ENCODE results near the gene RPGRIP1. TPM values are rescaled to one million over a fixed set of nuclear protein-coding genes. Genes with fewer than 3 reads are reported as not detected.

RPGRIP1 gene
- under 1 TPM in 3 of 4 donors, not detected in 1; 0.22 to 0.90 (median 0.78) TPM for total RNA-seq

DNA sequence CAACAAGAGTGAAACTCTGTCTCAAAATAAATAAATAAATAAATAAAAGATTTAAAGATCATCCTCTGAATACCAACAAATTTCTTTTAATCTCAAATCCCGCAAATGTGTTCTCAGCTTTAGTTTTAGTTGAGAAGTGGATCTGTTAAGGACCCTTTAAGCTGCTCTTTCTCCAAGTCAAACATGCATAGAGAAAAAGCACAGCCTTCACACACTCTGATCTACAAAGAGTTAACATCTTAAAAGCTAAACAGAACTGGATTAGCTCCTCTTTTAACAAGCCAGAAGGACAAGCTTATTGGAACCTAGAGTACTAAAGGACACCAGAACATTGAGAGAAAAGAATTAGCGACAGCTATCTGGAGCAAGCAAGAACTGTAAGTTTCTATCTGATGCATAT, at the start of gene RPGRIP1:
Gene RPGRIP1, plus strand, starts transcription at position 301 of the 400 bp plus-strand sequence. CDS start 7,894 bp downstream, outside the sequence.
- no peak for DNase-seq (ENCODE audit: low spot score in 2 of 2)
- Histone ChIP-seq H3K9me3 (no peaks in the 10 kb centered on the region), H3K4me1 (no peaks in the 10 kb centered on the region), H3K4me3 (no peak within 1 kb of the TSS), H3K27ac (no peak within 1 kb of the TSS), H3K27me3 (no peaks in the 10 kb centered on the region), H3K36me3 (no peaks in the 10 kb centered on the region)
- WGBS, 2 donors = 79 to 86% methylated on average over 2 of the region's 2 CpGs
- TF ChIP-seq, protein P1, sequence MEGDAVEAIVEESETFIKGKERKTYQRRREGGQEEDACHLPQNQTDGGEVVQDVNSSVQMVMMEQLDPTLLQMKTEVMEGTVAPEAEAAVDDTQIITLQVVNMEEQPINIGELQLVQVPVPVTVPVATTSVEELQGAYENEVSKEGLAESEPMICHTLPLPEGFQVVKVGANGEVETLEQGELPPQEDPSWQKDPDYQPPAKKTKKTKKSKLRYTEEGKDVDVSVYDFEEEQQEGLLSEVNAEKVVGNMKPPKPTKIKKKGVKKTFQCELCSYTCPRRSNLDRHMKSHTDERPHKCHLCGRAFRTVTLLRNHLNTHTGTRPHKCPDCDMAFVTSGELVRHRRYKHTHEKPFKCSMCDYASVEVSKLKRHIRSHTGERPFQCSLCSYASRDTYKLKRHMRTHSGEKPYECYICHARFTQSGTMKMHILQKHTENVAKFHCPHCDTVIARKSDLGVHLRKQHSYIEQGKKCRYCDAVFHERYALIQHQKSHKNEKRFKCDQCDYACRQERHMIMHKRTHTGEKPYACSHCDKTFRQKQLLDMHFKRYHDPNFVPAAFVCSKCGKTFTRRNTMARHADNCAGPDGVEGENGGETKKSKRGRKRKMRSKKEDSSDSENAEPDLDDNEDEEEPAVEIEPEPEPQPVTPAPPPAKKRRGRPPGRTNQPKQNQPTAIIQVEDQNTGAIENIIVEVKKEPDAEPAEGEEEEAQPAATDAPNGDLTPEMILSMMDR (IDR thresholded peaks at IDR 0.05) = no peak
- no peak for TF ChIP-seq POLR2A (IDR thresholded peaks at IDR 0.05)
- TF ChIP-seq EP300 (IDR thresholded peaks at IDR 0.05) = no peak

DNA sequence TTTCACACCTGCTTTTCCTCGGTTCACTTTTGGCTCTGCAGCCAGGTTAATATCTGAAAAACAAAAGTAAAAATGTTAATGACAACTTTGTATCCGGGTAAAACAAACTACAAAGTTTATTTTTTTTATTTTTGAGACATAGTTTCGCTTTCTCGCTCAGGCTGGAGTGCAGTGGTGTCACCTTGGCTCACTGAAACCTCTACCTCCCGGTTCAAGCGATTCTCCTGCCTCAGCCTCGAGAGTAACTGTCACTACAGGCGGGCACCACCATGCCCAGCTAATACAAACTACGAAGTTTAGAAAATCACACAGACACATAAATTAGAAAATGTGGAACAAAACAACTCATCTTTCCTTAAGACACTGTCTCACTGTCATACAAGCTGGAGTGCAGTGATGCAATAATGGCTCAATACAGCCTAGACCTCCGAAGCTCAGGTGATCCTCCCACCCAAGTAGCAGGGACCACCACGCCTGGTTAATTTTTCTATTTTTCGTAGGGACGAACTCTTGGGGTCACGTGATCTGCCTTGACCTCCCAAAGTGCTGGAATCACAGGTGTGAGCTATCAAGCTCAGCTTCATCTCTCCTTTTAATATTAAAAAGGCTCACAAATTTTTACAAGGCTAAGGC, 48.7 kb upstream of the RPGRIP1 start:
- Histone ChIP-seq H3K4me1 (peaks cover 0 to 58% (median 18%) of the 10 kb centered on the region in 4 donors), H3K9me3 (no peaks in the 10 kb centered on the region), H3K27me3 (no peaks in the 10 kb centered on the region), H3K4me3 (no peak overlapping the region), H3K36me3 (peaks cover 0 to 79% (median 6%) of the 10 kb centered on the region in 3 donors), H3K27ac (no peak overlapping the region)
- WGBS, 2 donors = 83% methylated on average over 14 of the region's 14 CpGs
- TF ChIP-seq, protein P1 (IDR thresholded peaks at IDR 0.05) = no peak
- TF ChIP-seq EP300 (IDR thresholded peaks at IDR 0.05) (no peak), POLR2A (IDR thresholded peaks at IDR 0.05) (no peak)
- no peak for DNase-seq (ENCODE audit: low spot score in 2 of 2)

DNA sequence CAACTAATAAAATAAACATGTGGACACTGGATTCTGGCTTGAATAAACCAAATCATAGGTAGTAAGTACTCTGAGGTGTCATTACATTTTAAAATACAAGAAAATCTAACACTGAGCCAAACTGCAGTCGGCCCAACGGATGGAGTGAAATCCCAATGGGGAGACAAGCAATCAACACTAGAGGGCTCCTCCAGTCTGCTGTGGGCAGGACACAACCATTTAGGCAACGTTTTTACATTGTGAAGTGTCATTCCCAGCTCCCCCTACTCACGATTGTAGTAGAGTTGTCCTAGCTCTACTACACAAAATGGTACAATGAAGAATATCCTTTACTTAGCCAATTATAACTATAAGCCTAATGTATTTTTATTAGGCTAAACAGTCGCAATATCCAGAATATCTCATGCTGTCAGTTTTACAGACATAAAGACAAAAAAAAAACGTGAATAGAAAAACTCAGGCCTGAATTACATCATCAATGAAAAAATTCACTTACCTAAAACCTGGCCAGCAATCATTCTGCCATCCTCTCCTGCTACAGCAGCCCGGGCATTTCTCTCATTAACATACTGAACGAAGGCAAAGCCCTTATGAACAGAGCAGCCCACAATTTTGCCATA, 46.3 kb upstream of the RPGRIP1 start:
- peak overlapping the region in 1 of 4 donors; percentile 29 for H3K27ac ChIP-seq

DNA sequence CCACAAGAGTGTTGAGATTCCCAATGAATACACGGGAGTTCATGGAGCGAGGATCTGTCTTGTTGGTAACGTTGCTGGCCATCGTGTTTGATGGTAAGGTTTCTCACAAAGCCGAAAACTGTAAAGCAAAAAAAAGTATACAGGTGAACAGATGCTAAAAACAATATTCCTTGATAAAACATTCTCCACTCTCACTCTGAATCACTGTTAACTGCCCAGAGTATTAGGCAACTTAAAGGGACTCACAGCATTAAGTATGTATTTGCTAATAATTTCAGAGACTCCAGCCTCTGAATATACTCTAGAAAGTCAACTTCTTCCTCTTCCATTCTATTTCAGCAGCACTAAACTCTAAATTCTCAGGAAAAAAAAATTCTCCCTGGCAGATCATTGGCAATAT, 45.8 kb upstream of the RPGRIP1 start:
- H3K4me1 ChIP-seq = peaks cover 0 to 81% (median 25%) of the 10 kb centered on the region in 4 donors
- H3K36me3 ChIP-seq = peaks cover 0 to 58% (median 6%) of the 10 kb centered on the region in 3 donors
- 82 to 87% methylated on average over 5 of the region's 5 CpGs for WGBS, 2 donors
- no peak for DNase-seq (ENCODE audit: low spot score in 2 of 2)
- no peak overlapping the region for H3K27ac ChIP-seq
- H3K9me3 ChIP-seq = no peaks in the 10 kb centered on the region
- no peaks in the 10 kb centered on the region for H3K27me3 ChIP-seq
- TF ChIP-seq POLR2A (IDR thresholded peaks at IDR 0.05) (no peak), EP300 (IDR thresholded peaks at IDR 0.05) (no peak)
- TF ChIP-seq, protein P1 (IDR thresholded peaks at IDR 0.05) = no peak
- no peak overlapping the region for H3K4me3 ChIP-seq

More for the DNA sequence above, 46.3 kb upstream of the RPGRIP1 start:
- no peak for DNase-seq (ENCODE audit: low spot score in 2 of 2)
- TF ChIP-seq, protein P1 (IDR thresholded peaks at IDR 0.05) = peak in 2 of 5 experiments; percentile 10 to 15
- TF ChIP-seq POLR2A (IDR thresholded peaks at IDR 0.05) = no peak
- TF ChIP-seq EP300 (IDR thresholded peaks at IDR 0.05) = no peak
- H3K27me3 ChIP-seq = no peaks in the 10 kb centered on the region
- H3K9me3 ChIP-seq = no peaks in the 10 kb centered on the region
- 49 to 53% methylated on average over 8 of the region's 8 CpGs for WGBS, 2 donors
- H3K4me1 ChIP-seq = peaks cover 0 to 79% (median 25%) of the 10 kb centered on the region in 4 donors
- H3K4me3 ChIP-seq = no peak overlapping the region
- peaks cover 0 to 59% (median 6%) of the 10 kb centered on the region in 3 donors for H3K36me3 ChIP-seq
